Measurements from ENCODE around the gene CARD14.
"Not testable (repeated sequence)": the region's sequence is repeated elsewhere in the genome, so short reads cannot be mapped to it uniquely, and the experiment has no call there.

CARD14 gene

GRCh38 chr17:80223838-80224497 is 54.1 kb downstream of the CARD14 start:
- no peak for DNase-seq (ENCODE audit: low spot score)

DNA sequence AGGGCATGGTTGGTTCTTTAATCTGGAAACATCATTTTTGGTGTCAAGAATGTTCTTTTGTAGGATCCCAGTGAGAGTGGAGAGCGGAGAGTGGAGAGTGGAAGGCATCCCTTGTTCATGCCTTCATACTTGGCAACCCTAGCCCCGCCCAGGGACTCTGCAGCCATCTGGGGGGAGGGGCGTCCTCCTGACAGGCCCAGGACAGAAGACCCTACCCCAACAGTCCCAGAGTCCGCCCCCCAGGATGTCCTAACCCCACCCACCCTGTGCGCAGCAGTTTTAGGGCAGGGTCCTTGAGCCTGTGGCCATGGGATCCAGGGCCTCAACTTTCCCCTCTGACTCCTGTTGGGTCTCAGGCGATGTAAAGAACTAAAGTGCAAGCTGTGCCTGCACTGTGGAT is 54.9 kb downstream of the CARD14 start:
- no peak for DNase-seq (ENCODE audit: low spot score)

DNA sequence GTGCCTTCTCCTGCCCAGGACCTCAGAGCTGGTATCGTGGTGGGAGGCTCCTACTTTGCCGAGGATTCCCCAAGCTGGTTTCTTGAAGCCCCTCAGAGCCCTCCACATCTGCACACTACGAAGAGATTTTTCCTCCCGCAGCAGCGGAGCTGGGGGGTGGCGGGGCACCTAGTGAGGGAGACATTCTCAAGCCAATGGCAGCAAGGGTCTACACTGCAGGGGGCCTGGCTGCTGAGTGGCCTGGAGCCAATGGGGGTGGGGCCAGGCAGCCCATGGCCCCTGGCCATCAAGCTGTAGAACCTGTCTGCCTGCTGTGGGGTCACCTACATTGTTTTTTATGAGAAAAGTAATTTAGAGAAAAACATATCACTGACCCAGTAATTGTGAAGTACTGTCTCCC is 55.4 kb downstream of the CARD14 start:
- DNase-seq (ENCODE audit: low spot score) = no peak

DNA sequence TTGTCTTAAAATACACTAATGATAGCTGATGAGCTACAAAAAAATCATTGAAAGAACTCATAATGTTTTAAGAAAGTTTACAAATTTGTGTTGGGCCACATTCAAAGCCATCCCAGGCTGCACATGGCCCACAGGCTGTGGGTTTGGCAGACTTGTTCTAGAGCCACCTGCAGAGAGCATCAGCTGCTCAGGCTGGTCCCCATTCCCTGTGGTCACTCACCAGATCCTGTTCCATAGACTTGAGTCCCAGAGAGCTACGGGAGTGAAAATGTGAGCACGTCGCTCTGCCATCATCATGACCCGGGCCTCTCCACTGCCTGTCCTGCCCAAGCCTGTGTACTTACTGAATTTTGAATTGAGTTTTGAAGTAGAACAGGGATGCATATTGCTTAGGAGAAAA is 57.3 kb downstream of the CARD14 start:
- DNase-seq (ENCODE audit: low spot score) = no peak

- no peak for DNase-seq (ENCODE audit: low spot score)
Observed at GRCh38 chr17:80227666-80228065, 57.8 kb downstream of the CARD14 start.

DNA sequence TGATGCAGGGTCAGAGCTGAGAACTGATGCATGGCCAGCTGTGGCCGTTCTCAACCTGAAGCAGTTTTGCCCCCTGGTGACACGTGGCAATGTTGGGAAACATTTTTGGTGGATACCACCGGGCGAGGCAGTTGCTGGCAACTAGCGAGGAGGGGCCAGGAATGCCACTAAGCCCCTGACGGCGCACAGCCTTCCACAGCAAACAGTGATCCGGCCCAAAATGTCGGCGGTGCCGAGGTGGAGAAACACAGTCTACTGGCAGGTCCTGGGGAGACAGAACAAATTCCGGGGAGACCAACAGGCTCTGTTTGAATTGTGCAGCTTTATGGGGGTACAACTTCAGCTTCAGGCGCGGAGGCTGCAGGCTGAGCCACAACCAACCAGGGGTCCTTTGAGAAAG is 58.6 kb downstream of the CARD14 start:
- DNase-seq (ENCODE audit: low spot score) = no peak

DNA sequence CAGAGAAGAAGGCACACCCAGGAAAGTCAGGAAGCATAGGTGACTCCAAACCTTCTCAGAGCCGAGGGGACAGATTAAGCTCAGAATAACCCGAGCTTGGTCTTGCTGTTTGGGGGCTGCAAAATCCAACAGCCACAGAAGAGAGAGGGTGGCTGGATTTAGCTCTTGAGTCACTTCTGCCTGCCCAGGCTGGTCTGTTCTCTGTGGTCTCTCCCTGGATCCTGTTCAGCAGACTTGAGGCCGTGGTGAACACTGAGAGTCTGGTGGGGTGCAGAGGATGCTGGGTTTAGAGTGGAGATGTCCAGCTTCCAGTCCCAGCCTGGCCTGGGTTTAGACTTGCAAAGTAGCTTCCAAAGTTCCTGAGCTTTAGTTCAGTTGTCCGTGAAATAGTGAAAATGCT is 59.2 kb downstream of the CARD14 start:
- DNase-seq (ENCODE audit: low spot score) = no peak

DNA sequence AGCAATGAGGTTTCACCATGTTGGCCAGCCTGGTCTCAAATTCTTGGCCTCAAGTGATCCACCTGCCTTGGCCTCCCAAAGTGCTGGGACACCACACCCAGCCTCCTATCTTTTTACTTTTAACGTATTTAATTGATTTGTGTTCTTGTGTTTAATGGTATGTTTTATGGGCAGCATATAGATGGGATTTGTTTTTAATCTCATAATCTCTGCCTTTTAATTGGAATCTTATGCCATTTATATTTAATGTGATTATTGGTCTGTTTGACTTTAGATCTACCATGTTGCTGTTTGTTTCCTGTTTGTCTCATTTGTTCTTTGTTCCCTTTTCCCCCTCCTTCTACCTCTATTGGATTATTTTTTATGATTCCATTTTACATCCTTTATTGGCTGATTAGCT is 62.6 kb downstream of the CARD14 start:
- no peak for DNase-seq (ENCODE audit: low spot score)

- no peak for DNase-seq (ENCODE audit: low spot score)
Observed at GRCh38 chr17:80233202-80233601, 63.4 kb downstream of the CARD14 start.

DNA sequence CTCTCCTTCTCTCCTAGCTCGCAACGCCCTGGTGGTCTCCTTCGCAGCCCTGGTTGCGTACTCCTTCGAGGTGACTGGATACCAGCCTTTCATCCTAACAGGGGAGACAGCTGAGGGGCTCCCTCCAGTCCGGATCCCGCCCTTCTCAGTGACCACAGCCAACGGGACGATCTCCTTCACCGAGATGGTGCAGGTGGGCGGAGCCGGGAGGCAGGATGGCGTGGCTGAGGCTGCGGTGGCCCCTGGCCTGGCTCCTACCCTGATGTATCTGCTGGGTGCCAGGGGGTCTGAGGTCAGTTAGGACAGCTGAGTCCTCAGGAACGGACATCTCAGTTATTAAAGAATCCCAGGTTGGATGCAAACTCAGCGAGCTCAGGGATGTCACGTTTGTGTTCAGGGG is 67.1 kb downstream of the CARD14 start:
- DNase-seq (ENCODE audit: low spot score) = no peak

- DNase-seq (ENCODE audit: low spot score) = no peak
Observed at GRCh38 chr17:80237386-80237785, 67.6 kb downstream of the CARD14 start.

DNA sequence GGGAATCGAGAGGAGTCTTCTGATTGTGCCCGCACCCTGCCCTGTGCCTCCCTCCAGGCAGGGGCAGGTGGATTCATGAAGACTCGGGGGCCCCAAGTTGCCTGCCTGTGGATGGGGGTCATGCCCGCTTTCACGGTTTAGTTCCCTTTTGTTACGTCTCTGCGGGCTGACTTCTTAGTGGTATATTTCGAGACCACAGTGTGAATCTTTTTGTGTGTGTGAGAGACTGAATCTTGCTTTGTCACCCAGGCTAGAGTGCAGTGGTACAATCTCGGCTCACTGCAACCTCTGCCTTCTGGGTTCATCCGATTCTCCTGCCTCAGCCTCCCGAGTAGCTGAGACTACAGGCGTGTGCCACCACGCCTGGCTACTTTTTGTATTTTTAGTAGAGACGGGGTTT is 72.7 kb downstream of the CARD14 start:
- no peak for DNase-seq (ENCODE audit: low spot score)

GRCh38 chr17:80243526-80244433 is 74.0 kb downstream of the CARD14 start:
- no peak for DNase-seq (ENCODE audit: low spot score)

DNA sequence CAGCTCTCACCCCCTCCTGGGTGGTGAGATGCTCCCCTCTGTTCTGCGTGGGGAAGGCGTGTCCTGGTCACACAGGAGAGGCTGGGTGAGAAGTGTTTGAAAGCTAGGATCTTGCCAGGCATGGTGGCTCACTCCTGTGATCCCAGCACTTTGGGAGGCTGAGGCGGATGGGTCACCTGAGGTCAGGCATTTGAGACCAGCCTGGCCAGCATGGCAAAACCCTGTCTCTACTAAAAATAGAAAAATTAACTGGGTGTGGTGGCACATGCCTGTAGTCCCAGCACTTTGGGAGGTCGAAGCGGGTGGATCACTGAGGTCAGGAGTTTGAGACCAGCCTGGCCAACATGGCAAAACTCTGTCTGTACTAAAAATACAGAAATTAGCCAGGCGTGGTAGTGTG is 74.6 kb downstream of the CARD14 start:
- DNase-seq (ENCODE audit: low spot score) = not testable (repeated sequence)

- no peak for DNase-seq (ENCODE audit: low spot score)
Observed at GRCh38 chr17:80244871-80245509, 75.2 kb downstream of the CARD14 start.

DNA sequence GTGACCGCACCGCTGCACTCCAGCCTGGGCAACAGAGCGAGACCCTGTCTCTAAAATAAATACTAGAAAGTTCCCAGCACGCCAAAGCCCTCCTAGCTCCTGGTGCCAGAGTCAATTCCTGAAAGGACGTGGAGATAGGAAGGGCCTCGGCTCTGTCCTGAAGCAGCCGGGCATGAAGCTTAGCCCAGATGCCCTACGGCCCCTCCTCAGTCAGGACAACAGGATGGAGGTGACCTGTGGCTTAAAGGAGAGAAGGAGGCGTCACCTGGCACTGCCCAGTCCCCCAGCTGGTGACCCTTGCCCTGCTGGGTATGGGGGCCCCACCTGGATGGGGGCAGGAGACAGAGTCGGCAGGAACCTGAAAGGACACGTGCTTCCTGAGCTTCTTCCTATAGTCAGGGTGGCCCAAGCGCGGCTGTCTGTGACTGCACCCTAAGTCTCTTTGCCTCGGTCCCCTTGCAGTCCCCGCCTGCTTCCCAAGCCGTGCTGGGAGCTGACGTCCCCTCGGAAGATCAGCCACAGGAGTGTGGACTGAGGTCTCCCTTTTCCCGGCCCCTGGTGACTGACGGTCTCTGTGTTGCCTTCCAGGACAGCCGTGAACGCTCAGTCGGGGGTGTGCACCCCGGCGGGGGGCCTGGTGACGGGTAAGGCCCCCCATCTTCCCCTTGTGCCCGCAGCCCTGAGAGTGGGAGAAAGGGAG is 75.9 kb downstream of the CARD14 start:
- no peak for DNase-seq (ENCODE audit: low spot score)

DNA sequence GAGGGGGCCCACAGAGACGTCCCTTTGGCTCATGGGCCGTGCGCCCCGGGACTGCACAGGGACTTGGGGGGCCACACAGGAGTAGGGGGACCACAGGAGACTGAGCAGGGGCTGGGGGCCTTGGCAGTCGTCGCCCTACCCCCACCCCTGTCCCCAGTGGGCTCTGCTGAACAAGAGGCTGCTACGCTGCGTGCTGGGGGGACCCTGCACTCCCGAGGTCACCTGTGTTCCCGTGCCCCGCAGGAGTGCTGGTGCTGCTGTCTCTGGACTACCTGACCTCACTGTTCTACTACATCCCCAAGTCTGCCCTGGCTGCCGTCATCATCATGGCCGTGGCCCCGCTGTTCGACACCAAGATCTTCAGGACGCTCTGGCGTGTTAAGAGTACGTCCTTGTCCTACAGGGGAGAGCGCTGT is 76.4 kb downstream of the CARD14 start:
- no peak for DNase-seq (ENCODE audit: low spot score)

- DNase-seq (ENCODE audit: low spot score) = no peak
Observed at GRCh38 chr17:80246726-80247125, 76.9 kb downstream of the CARD14 start.

- no peak for DNase-seq (ENCODE audit: low spot score)
Observed at GRCh38 chr17:80247561-80247960, 77.7 kb downstream of the CARD14 start.

GRCh38 chr17:80248001-80248893 is 78.4 kb downstream of the CARD14 start:
- DNase-seq (ENCODE audit: low spot score) = no peak
